NCI-H345 treated with DMSO at 0.1 percent for 48 hours (cell line): ENCODE data around the gene CAMK2G.

Source experiments
- DNase-seq: peaks from one replicate; lab custom pipeline; 2025; ENCODE audit not compliant: unreplicated experiment; lab: John Stamatoyannopoulos, UW

CAMK2G gene

GRCh38 chr10:73865459-73866442, 8.6 kb downstream of the CAMK2G start:
- no peak for DNase-seq

- DNase-seq, result no peak
These were observed 9.3 kb downstream of the CAMK2G start for GRCh38 chr10:73865107-73865458.

GRCh38 chr10:73864229-73864628, 10.1 kb downstream of the CAMK2G start:
- no peak for DNase-seq

GRCh38 chr10:73863039-73863817, 11.1 kb downstream of the CAMK2G start:
- DNase-seq, result no peak

- DNase-seq, result no peak
These were observed 12.3 kb downstream of the CAMK2G start for GRCh38 chr10:73862011-73862410.

- no peak for DNase-seq
These were observed 14.4 kb downstream of the CAMK2G start for GRCh38 chr10:73859784-73860491.

GRCh38 chr10:73859428-73859783, 14.9 kb downstream of the CAMK2G start:
- no peak for DNase-seq

- DNase-seq, result no peak
These were observed 15.5 kb downstream of the CAMK2G start for GRCh38 chr10:73858750-73859427.

GRCh38 chr10:73858013-73858708, 16.2 kb downstream of the CAMK2G start:
- DNase-seq, result no peak

- no peak for DNase-seq
These were observed 16.9 kb downstream of the CAMK2G start for GRCh38 chr10:73857446-73857845.

GRCh38 chr10:73856261-73856660, 18.1 kb downstream of the CAMK2G start:
- no peak for DNase-seq

- DNase-seq, result no peak
These were observed 18.9 kb downstream of the CAMK2G start for GRCh38 chr10:73855413-73855812.

- no peak for DNase-seq
These were observed 20.0 kb downstream of the CAMK2G start for GRCh38 chr10:73854310-73854709.

- no peak for DNase-seq
These were observed 21.2 kb downstream of the CAMK2G start for GRCh38 chr10:73853196-73853595.

- no peak for DNase-seq
These were observed 23.4 kb downstream of the CAMK2G start for GRCh38 chr10:73850863-73851461.

GRCh38 chr10:73850211-73850610, 24.1 kb downstream of the CAMK2G start:
- no peak for DNase-seq

- no peak for DNase-seq
These were observed 25.4 kb downstream of the CAMK2G start for GRCh38 chr10:73848821-73849489.

GRCh38 chr10:73847031-73847430, 27.3 kb downstream of the CAMK2G start:
- DNase-seq, result no peak

- no peak for DNase-seq
These were observed 31.1 kb downstream of the CAMK2G start for GRCh38 chr10:73843261-73843660.
